GM18505 (cell line): ENCODE results near the gene PNCK.

Source experiments
- ATAC-seq: cut with Tn5 transposase; IDR thresholded peaks from one replicate; pipeline ENCODE4 v1.9.1; 2021; ENCODE audit not compliant: unreplicated experiment
- POLR2A ChIP-seq: IDR thresholded peaks from 4 replicates; pipeline ENCODE4 v1.6.1; 2011; ENCODE audit warnings: borderline replicate concordance; ENCODE audit not compliant: insufficient read depth, insufficient read length; ENCODE audit errors: extremely low read depth

Gene PNCK

DNA sequence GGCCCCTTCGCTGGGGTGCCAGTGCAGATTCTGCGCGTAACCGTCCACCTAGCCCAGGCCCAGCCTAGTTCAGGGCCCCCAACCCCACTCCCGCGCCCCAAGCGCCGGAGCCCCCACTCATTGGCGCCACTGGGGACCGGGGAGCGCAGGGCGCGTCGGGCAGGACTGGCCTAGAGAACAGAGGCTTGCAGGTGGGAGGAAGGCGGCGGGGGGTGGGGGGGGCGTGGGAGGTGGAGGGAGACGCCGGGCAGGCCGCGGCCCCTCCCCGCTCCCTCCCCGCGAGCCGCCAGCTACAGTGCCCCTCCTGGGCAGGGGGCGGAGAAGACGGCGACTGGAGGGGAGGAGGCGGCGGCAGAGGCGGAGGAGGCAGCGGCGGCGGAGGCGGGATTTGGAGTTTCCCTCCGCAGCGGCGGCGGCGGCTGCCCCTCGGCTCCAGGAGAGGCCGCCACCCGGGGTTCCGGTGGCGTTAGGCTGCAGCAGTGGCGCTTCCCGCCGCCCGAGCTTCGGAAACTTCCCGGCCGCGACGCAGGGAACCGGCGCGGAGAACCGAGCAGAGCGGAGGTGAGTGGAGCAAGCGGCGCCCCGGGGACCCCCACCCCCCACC lies 31.5 kb downstream of the PNCK start:
- ATAC-seq: no peak
- TF ChIP-seq POLR2A: no peak

DNA sequence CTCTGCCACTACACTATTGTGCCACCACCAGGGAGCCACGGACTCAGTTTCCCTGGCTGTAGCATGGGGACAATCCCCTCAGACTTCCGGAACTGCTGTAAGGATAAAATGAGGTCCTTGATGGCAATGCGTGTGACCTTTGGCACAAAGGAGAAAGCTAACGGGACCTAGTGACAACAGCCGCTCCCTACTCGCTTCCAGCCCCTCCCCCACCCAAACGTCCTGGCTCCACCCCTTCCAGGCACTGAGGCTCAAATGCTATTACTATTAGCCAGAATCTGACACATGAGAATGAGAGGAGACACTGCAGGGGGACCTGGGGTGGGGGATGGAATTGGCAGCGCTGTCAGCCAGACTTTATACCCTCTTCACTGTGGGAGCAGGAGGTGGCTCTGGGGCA lies 32.0 kb downstream of the PNCK start:
- no peak for TF ChIP-seq POLR2A
- ATAC-seq: no peak

DNA sequence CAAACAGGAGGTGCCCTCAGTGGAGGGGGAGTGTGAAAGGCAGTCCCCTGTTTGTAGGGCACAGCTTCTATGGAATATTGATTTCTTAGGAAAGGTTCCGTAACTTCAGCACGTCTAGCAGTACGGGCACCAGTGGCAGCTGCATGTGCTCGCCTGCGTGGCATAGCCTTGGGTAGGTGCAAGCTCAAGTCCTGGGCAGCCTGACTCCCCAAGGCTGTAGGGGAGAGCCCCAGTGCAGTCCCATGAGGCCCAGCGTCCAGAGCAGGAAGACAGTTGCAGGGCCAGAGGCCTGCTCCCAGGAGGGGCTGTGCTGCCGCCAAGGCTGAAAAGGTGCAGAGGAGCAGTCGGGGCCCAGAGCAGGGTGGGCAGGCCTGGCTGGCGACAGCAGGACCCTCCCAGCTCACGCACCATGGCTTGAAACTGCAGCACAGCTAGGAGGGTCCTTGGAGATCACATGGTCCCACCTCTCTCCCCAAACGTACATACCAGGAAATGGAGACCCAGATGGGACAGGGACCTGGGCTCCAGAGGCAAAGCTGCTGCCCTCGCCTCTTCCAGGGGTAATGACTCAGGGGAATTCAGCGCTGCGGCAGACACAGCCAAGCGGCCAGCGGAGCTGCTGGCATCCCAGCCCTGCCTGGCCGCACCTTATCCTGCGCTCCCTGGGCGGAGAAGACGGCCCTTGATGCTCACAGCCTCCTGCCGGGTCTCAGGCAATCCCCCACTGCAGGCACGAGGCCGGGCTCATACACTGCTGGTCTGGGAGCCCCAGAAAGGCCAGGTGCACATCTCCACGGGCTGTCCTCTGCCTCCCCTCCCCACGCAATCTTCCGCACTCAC lies 32.7 kb downstream of the PNCK start:
- no peak for ATAC-seq
- TF ChIP-seq POLR2A: no peak

DNA sequence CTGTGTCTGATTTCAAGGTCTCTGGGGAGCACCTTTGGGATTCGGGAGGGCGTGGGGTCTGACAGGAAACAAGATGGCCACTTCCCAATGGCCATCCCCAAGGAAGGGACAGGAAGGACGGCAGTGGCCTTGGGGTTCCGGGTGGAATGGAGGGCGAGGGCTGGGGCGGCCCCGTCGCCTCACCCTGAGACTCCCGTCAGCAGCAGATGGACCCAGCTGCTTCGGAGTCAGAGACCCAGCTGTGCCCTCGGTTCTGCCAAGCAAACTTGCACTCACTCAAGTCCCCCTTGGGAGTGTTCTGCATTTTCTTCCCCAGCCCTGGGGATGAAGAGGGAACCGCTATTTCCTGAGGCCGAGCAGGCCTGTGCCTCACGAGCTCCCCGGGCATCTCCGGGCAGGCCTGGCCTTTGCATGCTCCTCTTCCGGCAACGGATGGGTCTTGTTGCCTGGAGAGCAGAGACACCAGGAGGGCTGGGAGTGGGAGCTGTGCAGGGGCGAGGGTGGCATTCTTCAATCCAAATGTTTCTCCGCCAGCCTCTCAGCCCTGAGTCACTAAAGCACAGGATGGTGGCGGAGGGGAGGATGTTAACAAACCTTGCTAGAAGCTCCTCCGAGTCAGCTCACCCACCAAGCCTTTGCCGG lies 33.4 kb downstream of the PNCK start:
- no peak for ATAC-seq
- no peak for TF ChIP-seq POLR2A

DNA sequence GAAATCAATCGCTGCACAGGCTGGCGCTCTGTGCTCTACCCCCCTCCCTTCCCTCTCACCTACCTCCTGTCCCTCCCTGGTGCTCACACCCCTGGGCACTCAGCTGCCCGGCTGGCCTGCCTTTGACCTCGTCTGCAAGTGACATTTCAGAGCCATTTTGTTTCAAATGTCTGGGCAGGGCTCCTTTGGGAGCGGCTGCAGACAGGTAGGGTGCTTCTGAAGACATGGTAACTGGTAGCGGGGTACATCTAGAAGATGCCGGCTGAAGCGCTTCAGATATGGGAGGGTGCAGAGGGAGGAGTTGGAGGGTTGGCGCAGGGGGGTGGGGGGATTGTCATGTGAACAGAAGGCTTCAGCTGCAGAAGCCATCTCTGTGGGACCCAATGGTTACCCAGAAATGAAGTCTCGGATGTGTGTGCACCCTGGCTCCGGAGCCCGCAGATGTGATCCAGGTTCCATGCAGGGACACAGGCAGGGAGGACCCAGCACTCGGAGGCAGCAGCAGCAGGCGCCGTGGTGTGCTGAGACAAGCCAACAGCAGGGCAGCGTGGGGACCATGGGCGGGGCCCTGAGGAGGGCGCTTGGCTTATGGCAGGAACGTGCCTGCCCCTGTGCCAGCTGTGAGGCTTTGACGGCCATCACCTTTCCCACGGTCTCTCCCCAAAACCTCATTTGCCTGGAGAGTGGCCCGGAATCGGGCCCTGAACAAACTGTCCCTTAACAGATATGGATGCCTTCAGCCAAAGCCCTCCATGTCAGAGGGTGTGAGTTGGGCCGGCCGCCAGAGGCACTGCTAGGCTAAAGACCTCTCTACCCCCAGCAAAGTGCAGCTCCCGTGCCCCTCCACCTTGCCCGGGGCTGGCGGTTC lies 34.2 kb downstream of the PNCK start:
- no peak for TF ChIP-seq POLR2A
- no peak for ATAC-seq

DNA sequence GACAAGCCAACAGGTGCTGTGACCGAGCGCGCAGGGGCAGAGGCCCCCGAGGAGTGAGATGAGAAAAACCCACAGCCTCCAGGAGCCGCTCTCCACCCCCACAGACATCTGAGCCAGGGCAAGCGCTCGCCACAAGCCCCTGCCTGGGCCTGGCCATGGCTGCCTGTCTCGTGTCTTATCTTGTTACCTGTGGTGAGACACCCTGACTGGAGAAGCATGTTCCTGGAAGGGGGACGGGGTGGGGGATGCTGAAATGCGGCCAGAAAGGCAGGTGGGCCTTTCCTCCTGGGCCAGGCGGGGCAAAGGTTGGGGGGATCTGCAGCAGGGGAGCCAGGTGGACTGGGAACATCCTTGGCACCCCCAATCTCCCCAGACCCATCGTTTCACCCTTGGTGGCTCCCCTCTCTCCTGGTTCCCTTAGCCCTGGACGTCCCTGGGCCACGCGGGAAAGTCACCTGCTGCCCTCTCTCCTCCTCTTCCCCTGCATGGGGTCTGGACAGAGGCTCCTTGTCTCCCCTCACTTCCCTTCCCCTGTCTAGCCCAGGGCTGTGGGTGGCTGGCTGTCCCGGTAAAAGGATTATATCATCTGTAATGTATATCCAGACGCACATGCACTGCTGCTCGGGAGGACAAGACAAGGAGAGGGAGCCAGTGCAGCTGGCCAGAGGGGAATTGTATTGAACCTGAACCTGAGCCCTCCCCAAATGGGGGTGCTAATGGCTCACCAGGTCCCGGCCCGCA lies 35.0 kb downstream of the PNCK start:
- no peak for TF ChIP-seq POLR2A
- no peak for ATAC-seq

DNA sequence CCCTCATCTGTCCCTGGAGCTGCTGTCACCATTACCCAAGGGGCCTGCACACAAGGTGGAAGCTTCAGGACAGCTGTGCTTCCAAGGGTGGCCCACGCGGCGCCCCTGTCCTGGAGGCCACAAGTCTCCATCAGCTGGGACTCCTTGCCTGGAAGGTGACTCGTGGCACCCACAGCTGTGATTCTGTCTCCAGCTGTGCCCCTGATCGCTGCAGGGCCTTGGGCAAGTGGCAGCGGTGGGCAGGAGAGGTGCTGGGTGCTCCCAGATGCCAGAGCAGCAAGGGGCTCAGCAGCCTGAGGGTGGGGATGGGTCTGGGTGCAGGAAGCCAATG lies 35.6 kb downstream of the PNCK start:
- TF ChIP-seq POLR2A: no peak
- no peak for ATAC-seq

DNA sequence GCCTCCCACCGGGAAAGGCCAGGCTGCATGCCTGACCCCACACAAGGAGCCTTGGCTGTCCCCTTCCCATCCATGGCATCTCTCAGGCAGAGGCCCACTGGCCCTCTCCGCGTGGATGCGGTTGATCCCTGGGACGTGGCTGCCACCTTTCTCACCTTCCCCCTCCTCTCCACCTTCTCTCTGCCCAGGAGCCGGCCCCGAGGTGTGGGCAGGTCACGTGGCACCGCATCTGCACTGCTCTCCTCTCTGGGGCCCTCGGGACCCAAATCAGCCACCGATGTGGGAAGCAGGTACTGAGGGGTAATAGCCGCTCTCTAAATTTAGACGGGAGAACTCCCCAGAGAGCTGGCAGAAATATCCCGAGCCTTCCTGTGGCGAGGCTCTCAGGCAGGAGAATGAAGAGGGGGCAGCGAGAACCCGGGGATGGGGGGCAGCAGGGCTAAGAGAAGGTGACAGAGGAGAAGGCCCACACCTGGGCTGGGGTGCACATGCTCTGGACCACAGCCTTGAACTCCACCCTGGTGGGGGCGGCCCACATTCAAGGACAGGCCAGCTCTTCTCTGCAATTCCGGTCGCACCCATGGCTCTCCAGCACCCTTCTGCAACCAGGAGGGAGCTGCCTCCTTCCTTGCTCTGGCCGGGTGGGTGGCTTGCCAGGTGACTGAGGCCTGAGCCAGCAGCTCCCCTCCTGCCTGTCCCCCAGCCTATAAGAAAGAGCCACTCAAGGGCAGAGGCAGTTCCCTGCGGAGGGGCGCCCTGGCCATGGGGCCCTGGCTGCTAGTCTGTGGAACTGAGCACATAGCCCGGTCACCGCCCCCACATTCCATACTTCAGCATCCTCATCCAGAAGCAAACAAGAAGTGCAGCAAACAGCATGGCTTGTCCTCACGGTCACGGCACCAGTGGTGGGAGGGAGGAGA lies 36.2 kb downstream of the PNCK start:
- no peak for TF ChIP-seq POLR2A
- ATAC-seq: no peak

DNA sequence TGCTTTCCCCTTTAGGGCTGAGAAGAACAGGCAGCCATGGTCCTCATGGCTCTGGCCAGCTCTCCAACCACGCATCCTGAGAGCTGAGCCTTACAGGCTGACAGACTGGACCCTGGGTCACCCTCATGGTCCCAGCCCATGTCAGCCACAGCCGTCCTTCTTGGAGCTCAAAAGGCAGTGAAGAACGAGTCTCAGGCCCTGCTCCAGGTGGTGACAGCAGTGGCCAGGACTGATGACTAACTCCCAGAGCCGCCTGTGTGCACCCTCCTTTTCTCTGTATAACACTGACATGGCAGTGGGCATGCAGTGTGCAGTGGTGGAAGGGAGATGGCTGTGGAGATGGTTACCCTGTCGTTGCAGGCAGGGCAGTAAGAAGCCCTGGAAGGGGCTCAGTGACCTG lies 36.9 kb downstream of the PNCK start:
- TF ChIP-seq POLR2A: no peak
- no peak for ATAC-seq

DNA sequence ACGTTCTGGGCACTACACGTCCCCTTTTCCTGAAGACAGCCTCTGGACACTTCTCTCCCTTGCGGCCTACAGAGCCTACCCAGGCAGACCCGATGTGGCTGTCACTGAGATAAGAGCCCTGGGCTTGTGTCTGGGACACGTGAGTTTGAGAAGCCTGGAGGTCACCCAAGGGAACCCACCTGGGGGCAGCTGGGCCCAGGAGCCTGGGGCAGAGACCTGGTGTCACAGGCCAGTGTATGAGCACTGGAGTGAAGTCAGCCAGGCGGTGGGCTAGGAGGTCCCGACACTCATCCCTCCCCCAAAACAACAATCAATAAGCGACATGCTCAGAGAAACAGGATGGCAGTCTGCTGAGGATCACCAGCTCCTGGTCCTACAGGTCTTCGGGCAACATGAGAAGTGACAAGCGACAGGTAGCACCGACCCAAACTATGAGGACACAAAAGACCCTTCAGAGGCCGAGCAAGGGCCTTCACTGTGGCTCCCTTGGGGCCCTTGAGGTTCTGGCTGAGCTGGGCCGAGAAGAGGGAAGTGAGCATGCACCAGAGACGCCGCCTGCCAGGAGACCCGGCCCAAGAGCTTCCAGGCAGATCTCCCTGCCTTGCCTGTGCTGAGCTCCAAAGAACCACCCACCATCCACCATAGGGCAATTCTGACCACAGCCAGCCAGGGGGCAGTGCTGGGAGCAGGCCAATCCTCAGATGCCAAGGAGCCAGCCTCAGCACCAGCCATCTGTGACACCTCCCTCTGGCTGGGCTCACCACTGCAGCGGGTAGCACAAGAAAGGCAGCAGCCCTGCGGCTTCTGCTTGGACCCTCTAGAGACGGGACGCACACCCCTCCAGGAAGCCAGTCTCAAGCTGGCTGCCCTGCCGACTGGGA lies 37.6 kb downstream of the PNCK start:
- TF ChIP-seq POLR2A: no peak
- ATAC-seq: no peak

DNA sequence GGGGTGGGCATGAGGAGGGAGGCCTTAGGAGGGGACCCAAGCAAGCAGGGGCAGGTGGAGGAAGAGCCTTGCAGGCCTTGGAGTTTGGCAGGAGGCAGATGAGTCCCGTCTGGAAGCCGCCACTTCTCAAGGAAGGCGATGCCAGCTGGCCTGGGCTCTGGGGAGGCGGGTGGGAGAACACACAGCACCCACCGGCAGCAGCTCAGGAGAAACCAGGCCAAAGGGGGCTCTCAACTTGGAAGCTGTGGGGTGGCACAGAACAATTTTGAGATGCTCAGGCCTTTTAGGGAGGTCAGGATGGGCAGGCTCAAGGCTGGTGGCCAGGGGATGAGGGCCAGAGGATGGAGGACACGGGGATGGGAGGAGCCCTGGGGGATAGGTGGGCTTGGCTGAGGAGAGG lies 38.2 kb downstream of the PNCK start:
- no peak for TF ChIP-seq POLR2A
- no peak for ATAC-seq
